GM18498 (cell line): ENCODE data around the gene HDAC10.
A peak's percentile ranks its signal among the peaks of the same experiment; 100 is the strongest.

Source experiments
- ATAC-seq: cut with Tn5 transposase; IDR thresholded peaks from one replicate; pipeline ENCODE4 v1.9.1; 2021; ENCODE audit warnings: mild to moderate bottlenecking, moderate library complexity; ENCODE audit not compliant: unreplicated experiment

The HDAC10 gene

GRCh38 chr22:50250555-50251476, at the start of gene HDAC10:
Gene HDAC10 (minus strand): TSS chr22:50251265. CDS start chr22:50251032, 233 bp downstream.
- ATAC-seq, result peak; percentile 56

- ATAC-seq, result no peak
Measured at GRCh38 chr22:50300620-50301257, 49.7 kb upstream of the HDAC10 start.

- no peak for ATAC-seq
Measured at GRCh38 chr22:50299785-50300619, 48.9 kb upstream of the HDAC10 start.

- no peak for ATAC-seq
Measured at GRCh38 chr22:50298937-50299784, 48.1 kb upstream of the HDAC10 start.

GRCh38 chr22:50298266-50298637, 47.2 kb upstream of the HDAC10 start:
- ATAC-seq, result no peak

GRCh38 chr22:50297510-50298265, 46.6 kb upstream of the HDAC10 start:
- no peak for ATAC-seq

GRCh38 chr22:50296658-50297490, 45.8 kb upstream of the HDAC10 start:
- no peak for ATAC-seq

- ATAC-seq, result no peak
Measured at GRCh38 chr22:50294319-50294656, 43.2 kb upstream of the HDAC10 start.

- ATAC-seq, result no peak
Measured at GRCh38 chr22:50293441-50294318, 42.6 kb upstream of the HDAC10 start.

GRCh38 chr22:50292643-50293440, 41.8 kb upstream of the HDAC10 start:
- ATAC-seq, result no peak

- no peak for ATAC-seq
Measured at GRCh38 chr22:50289942-50290630, 39.0 kb upstream of the HDAC10 start.

GRCh38 chr22:50289151-50289941, 38.3 kb upstream of the HDAC10 start:
- ATAC-seq, result no peak

GRCh38 chr22:50287731-50288130, 36.7 kb upstream of the HDAC10 start:
- no peak for ATAC-seq

- ATAC-seq, result no peak
Measured at GRCh38 chr22:50286701-50287318, 35.7 kb upstream of the HDAC10 start.

- no peak for ATAC-seq
Measured at GRCh38 chr22:50286275-50286674, 35.2 kb upstream of the HDAC10 start.
